BJ (cell line): ENCODE data around the gene SPTLC2. TPM values are rescaled to one million over a fixed set of nuclear protein-coding genes. Genes with fewer than 3 reads are reported as not detected.

Experiments
- CTCF ChIA-PET: fragments of 350-600 bp; formaldehyde crosslinking; extraction: SDS; loops from one replicate; lab custom pipeline; 2021; ENCODE audit warnings: antibody characterized with exemption, inconsistent platforms; lab: Yijun Ruan, JAX
- POLR2A ChIA-PET: fragments of 300-600 bp; sonication (Branson Sonifier 250); formaldehyde crosslinking; extraction: SDS; loops from one replicate; lab custom pipeline; 2021; ENCODE audit warnings: antibody characterized with exemption; lab: Charles Lee
- DNase-seq: peaks from one replicate; pipeline ENCODE4 v3.0.0-alpha.2; 2011; ENCODE audit warnings: low read depth
- H3K27me3 ChIP-seq: 2 replicates; pipeline ENCODE4 v1.6.0; 2011; ENCODE audit warnings: low read length; ENCODE audit not compliant: control insufficient read depth, insufficient read depth
- H3K36me3 ChIP-seq: 2 replicates; pipeline ENCODE4 v1.5.1; 2011; ENCODE audit warnings: low read length; ENCODE audit not compliant: control insufficient read depth, insufficient read depth
- H3K4me3 ChIP-seq: 2 replicates; pipeline ENCODE4 v1.5.1; 2011; ENCODE audit warnings: low read depth, mild to moderate bottlenecking, control low read depth, low read length
- polyA plus RNA-seq: library from polyadenylated mRNA; depleted of rRNA; stranded (reverse); fragments of >200 nt; gene quantifications from 2 replicates; pipeline ENCODE4 v1.2.3, GENCODE V29; 2011
- TF ChIP-seq, protein P1 (sequence below): IDR thresholded peaks from 2 replicates; pipeline ENCODE4 v1.5.1; 2011; ENCODE audit warnings: low read depth, mild to moderate bottlenecking, control low read depth, inconsistent platforms, low read length, moderate library complexity; ENCODE audit not compliant: insufficient read depth

SPTLC2 gene
- polyA plus RNA-seq, 1 experiment, result 38.3 TPM

DNA sequence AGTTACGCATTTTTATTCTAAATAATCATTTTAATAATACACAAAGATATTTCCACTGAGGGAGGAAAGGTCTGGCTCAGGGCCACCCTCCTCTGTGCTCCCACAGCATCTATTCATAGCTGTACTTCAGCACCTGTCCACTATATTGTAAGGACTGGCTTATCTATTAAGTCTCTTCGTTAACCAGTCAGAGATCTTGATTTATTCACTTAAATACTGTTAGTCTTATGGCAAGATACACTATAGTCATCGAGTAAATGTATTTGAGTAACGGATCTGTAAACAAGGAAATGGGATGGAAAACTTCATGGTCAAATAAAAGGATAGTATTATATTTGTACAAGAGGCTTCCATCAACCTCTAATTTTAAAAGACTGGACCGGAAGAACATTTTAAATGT, 54.6 kb downstream of the SPTLC2 start:
- TF ChIP-seq, protein P1, sequence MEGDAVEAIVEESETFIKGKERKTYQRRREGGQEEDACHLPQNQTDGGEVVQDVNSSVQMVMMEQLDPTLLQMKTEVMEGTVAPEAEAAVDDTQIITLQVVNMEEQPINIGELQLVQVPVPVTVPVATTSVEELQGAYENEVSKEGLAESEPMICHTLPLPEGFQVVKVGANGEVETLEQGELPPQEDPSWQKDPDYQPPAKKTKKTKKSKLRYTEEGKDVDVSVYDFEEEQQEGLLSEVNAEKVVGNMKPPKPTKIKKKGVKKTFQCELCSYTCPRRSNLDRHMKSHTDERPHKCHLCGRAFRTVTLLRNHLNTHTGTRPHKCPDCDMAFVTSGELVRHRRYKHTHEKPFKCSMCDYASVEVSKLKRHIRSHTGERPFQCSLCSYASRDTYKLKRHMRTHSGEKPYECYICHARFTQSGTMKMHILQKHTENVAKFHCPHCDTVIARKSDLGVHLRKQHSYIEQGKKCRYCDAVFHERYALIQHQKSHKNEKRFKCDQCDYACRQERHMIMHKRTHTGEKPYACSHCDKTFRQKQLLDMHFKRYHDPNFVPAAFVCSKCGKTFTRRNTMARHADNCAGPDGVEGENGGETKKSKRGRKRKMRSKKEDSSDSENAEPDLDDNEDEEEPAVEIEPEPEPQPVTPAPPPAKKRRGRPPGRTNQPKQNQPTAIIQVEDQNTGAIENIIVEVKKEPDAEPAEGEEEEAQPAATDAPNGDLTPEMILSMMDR, result no peak
- ChIA-PET CTCF (no interaction called here), POLR2A (no interaction called here)
- H3K36me3 ChIP-seq, result peaks cover 2% of the 10 kb centered on the region; the same call in 1 of the 2 replicates
- H3K4me3 ChIP-seq, result no peak overlapping the region
- no peaks in the 10 kb centered on the region for H3K27me3 ChIP-seq
- DNase-seq, result no peak

DNA sequence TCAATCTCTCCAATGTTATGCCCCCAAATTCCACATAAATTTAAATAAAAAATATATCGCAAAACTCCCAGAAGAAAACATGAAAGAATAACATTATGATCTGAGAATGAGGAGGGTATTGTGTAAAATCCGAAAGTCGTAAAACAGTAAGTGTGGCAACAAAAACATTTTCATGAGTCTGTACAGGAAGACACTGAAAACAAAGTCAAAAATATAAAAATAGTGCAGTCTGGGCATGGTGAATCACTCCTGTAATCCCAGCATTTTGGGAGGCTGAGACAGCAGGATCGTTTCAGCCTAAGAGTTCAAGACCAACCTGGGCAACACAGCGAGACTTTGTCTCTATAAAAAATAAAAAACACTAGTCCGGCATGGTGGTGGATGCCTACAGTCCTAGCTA, 57.1 kb downstream of the SPTLC2 start:
- CTCF ChIA-PET, result interaction anchor here (0.6 kb wide), 1 partner anchor 69 kb away, joined by 3 read pairs; no protein-coding TSS in a partner anchor
- TF ChIP-seq, protein P1, result no peak
- Histone ChIP-seq H3K27me3 (no peaks in the 10 kb centered on the region), H3K36me3 (peaks cover 3% of the 10 kb centered on the region; the same call in 1 of the 2 replicates), H3K4me3 (no peak overlapping the region)
- POLR2A ChIA-PET, result no interaction called here
- no peak for DNase-seq

DNA sequence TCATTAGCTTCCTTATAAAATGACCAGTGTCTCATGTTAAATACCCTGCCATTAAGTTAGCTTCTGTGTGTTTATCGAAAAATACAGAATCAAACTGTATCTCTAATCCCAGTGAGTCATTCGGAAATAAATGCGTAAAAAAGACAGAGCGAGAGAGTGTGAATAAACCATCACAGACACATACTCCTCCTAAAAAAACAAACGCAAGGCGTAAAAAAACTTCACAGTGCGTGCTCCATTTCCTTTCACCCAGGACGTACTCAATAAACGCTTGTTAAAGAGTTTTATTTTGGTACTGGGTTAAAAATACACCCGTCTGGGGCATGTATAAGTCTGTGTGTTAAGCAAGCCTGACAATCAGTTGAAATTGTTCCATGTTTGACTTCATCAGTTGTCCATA, 59.0 kb downstream of the SPTLC2 start:
- DNase-seq, result no peak
- TF ChIP-seq, protein P1, result no peak
- POLR2A ChIA-PET, result no interaction called here
- no peaks in the 10 kb centered on the region for H3K27me3 ChIP-seq
- CTCF ChIA-PET, result no interaction called here
- peaks cover 3% of the 10 kb centered on the region; the same call in 1 of the 2 replicates for H3K36me3 ChIP-seq
- no peak overlapping the region for H3K4me3 ChIP-seq

DNA sequence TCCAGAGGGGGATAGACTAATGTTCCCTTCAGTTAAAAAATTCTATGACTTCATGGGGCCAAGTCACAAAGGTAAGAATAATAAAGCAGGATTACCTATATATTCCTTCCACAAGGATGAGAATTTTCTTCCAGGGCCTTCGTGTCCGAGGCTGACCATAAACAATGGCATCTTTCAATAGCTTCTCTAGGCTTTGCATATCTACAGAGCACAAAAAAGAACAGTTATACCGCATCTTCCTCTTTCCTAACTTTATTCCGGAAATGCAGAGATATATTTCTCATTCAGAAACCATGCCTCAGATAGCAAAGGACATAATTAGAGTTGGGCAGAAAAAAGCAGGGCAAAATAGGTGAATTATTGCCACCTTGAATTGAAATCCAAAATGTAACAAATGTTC, 59.5 kb downstream of the SPTLC2 start:
- ChIA-PET CTCF (interaction anchor here (0.7 kb wide), 1 partner anchor 98 kb away, joined by 3 read pairs; no protein-coding TSS in a partner anchor), POLR2A (no interaction called here)
- TF ChIP-seq, protein P1, result no peak
- no peak for DNase-seq
- peaks cover 5% of the 10 kb centered on the region; the same call in 1 of the 2 replicates for H3K36me3 ChIP-seq
- no peak overlapping the region for H3K4me3 ChIP-seq
- no peaks in the 10 kb centered on the region for H3K27me3 ChIP-seq

DNA sequence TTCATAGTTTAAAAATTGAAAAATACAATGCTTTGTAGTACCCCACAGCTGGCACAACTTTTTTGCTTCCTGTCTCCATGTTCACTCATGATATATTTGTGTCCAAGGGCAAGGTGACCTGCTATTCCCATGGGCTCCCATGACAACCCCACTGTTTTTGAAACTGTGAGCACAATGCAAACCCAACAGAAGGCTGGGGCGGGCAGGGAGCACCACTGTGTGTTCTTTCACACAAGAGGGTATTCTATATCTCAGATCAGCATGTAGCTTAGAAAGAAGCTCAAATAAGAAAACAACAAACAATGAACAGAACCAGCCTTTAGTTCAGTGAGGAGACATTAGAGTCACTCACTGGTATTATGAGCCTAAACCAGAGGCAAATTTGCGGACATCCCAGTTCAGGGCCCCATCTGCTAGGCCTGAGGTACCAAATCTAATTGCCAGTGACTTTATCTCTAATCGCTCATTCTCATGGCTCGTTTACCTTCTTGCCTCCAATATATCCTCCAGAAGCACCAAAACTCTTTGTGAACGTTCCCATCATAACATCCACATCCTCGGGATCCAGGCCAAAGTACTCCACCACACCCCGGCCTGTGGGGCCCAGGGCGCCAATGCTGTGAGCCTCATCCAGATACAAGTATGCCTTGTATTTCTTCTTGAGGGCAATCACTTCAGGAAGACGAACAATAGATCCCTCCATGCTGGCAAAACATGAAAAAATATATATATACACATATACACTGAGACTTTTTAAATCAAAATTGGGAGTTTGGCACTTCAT, 61.4 kb downstream of the SPTLC2 start:
- ChIA-PET CTCF (no interaction called here), POLR2A (no interaction called here)
- no peak overlapping the region for H3K4me3 ChIP-seq
- peaks cover 5% of the 10 kb centered on the region; the same call in 1 of the 2 replicates for H3K36me3 ChIP-seq
- TF ChIP-seq, protein P1, result no peak
- no peak for DNase-seq
- H3K27me3 ChIP-seq, result no peaks in the 10 kb centered on the region
